Hepatocyte (in vitro differentiated cells): ENCODE measurements around the gene FFAR4. TPM values are rescaled to one million over a fixed set of nuclear protein-coding genes. Genes with fewer than 3 reads are reported as not detected.

Experiments
- DNase-seq: peaks from one replicate; pipeline ENCODE4 v3.0.0-alpha.2; 2016; ENCODE audit warnings: low spot score
- H2AFZ ChIP-seq: fragments of 200-600 bp; sonication (generic); 2 replicates; pipeline ENCODE4 v1.6.0; 2016; ENCODE audit warnings: antibody characterized with exemption, mild to moderate bottlenecking
- H3K27ac ChIP-seq: fragments of 200-600 bp; sonication (generic); 2 replicates; pipeline ENCODE4 v1.5.1; 2016; ENCODE audit warnings: mild to moderate bottlenecking
- H3K27me3 ChIP-seq: fragments of 200-600 bp; sonication (generic); 2 replicates; pipeline ENCODE4 v1.6.1; 2016
- H3K36me3 ChIP-seq: fragments of 200-600 bp; sonication (generic); replicated peaks from 2 replicates; pipeline ENCODE4 v1.5.1; 2016; ENCODE audit warnings: low read depth; ENCODE audit not compliant: insufficient read depth
- H3K4me1 ChIP-seq: fragments of 200-600 bp; sonication (generic); 2 replicates; pipeline ENCODE4 v1.5.1; 2016; ENCODE audit warnings: mild to moderate bottlenecking, moderate library complexity; ENCODE audit not compliant: insufficient read depth
- H3K4me2 ChIP-seq: fragments of 200-600 bp; sonication (generic); 2 replicates; pipeline ENCODE4 v1.6.0; 2016
- H3K4me3 ChIP-seq: fragments of 200-600 bp; sonication (generic); 2 replicates; pipeline ENCODE4 v1.5.1; 2016; ENCODE audit warnings: mild to moderate bottlenecking
- H3K79me2 ChIP-seq: fragments of 200-600 bp; sonication (generic); 2 replicates; pipeline ENCODE4 v1.6.0; 2017; ENCODE audit warnings: mild to moderate bottlenecking
- H3K9me2 ChIP-seq: fragments of 200-600 bp; sonication (generic); replicated peaks from 2 replicates; pipeline ENCODE4 v1.6.0; 2017; ENCODE audit warnings: mild to moderate bottlenecking; ENCODE audit not compliant: insufficient read depth
- H3K9me3 ChIP-seq: fragments of 200-600 bp; sonication (generic); 2 replicates; pipeline ENCODE4 v1.5.1; 2016; ENCODE audit warnings: low read depth, mild to moderate bottlenecking
- H4K20me1 ChIP-seq: fragments of 200-600 bp; sonication (generic); 2 replicates; pipeline ENCODE4 v1.6.0; 2016; ENCODE audit warnings: mild to moderate bottlenecking; ENCODE audit not compliant: insufficient read depth, poor library complexity, severe bottlenecking
- CTCF ChIP-seq: fragments of 200-600 bp; sonication (generic); IDR thresholded peaks from 2 replicates; pipeline ENCODE4 v1.5.1; 2016; ENCODE audit warnings: antibody characterized with exemption, mild to moderate bottlenecking; ENCODE audit not compliant: poor library complexity
- EZH2 ChIP-seq: fragments of 200-600 bp; sonication (generic); IDR thresholded peaks from 2 replicates; pipeline ENCODE4 v1.6.1; 2016; ENCODE audit warnings: antibody characterized with exemption, mild to moderate bottlenecking, borderline replicate concordance
- EZH2phosphoT487 ChIP-seq: fragments of 200-600 bp; sonication (generic); IDR thresholded peaks from one replicate; pipeline ENCODE4 v1.6.1; 2018; ENCODE audit warnings: antibody characterized with exemption, mild to moderate bottlenecking, low read depth, moderate library complexity; ENCODE audit not compliant: unreplicated experiment, severe bottlenecking
- WGBS: methylation state at CpG from one replicate; pipeline ENCODE4 v1.1.6; 2016; ENCODE audit warnings: low lambda C conversion rate; ENCODE audit errors: missing lambda C conversion rate; 5-methylcytosine and 5-hydroxymethylcytosine counted together
- polyA plus RNA-seq: library from polyadenylated mRNA; unstranded; fragments of >200 nt; fragmentation: Nextera tagmentation; extraction: Ambion mirVana; gene quantifications from 2 replicates; pipeline ENCODE4 v1.2.1, GENCODE V29; 2016
- total RNA-seq: library from RNA; depleted of rRNA; stranded (reverse); fragments of >200 nt; gene quantifications from 2 replicates; pipeline ENCODE4 v1.2.3, GENCODE V29; 2014

The FFAR4 gene
- total and polyA plus RNA-seq, 2 experiments from 2014 or later: 0.53 TPM; not detected in 1

GRCh38 chr10:93553482-93554315 is 12.8 kb upstream of the FFAR4 start:
- DNase-seq: no peak
- no peaks in the 10 kb centered on the region for H3K79me2 ChIP-seq
- H4K20me1 ChIP-seq: no peaks in the 10 kb centered on the region
- H3K27ac ChIP-seq: no peak overlapping the region
- H3K36me3 ChIP-seq: no peaks in the 10 kb centered on the region
- no peak overlapping the region for H2AFZ ChIP-seq
- H3K4me1 ChIP-seq: peaks cover 9% of the 10 kb centered on the region
- H3K27me3 ChIP-seq: no peaks in the 10 kb centered on the region
- 89% methylated on average over 8 of the region's 8 CpGs for WGBS
- H3K4me3 ChIP-seq: no peak overlapping the region
- H3K9me3 ChIP-seq: no peaks in the 10 kb centered on the region
- no peak for TF ChIP-seq EZH2phosphoT487
- no peak for TF ChIP-seq EZH2
- no peak for TF ChIP-seq CTCF
- no peak overlapping the region for H3K4me2 ChIP-seq
- no peaks in the 10 kb centered on the region for H3K9me2 ChIP-seq

- 89% methylated on average over 1 of the region's 1 CpG for WGBS
- Histone ChIP-seq H3K9me2 (no peaks in the 10 kb centered on the region), H2AFZ (no peak overlapping the region), H3K4me2 (no peak overlapping the region), H3K27me3 (no peaks in the 10 kb centered on the region), H3K27ac (no peak overlapping the region), H3K9me3 (no peaks in the 10 kb centered on the region), H3K36me3 (no peaks in the 10 kb centered on the region), H3K4me1 (peaks cover 9% of the 10 kb centered on the region), H3K79me2 (no peaks in the 10 kb centered on the region), H3K4me3 (no peak overlapping the region), H4K20me1 (no peaks in the 10 kb centered on the region)
- TF ChIP-seq CTCF (no peak), EZH2phosphoT487 (no peak), EZH2 (no peak)
- no peak for DNase-seq
Measured at GRCh38 chr10:93554316-93554663, 12.2 kb upstream of the FFAR4 start.

GRCh38 chr10:93554760-93555432 is 11.6 kb upstream of the FFAR4 start:
- H3K36me3 ChIP-seq: no peaks in the 10 kb centered on the region
- no peaks in the 10 kb centered on the region for H4K20me1 ChIP-seq
- TF ChIP-seq EZH2 (no peak), EZH2phosphoT487 (no peak), CTCF (peak; percentile 64)
- no peak overlapping the region for H3K4me3 ChIP-seq
- peaks cover 9% of the 10 kb centered on the region for H3K4me1 ChIP-seq
- no peaks in the 10 kb centered on the region for H3K27me3 ChIP-seq
- no peaks in the 10 kb centered on the region for H3K9me2 ChIP-seq
- peak overlapping the region; percentile 69 for H3K27ac ChIP-seq
- DNase-seq: peak; percentile 87
- no peaks in the 10 kb centered on the region for H3K79me2 ChIP-seq
- H3K4me2 ChIP-seq: no peak overlapping the region
- H3K9me3 ChIP-seq: no peaks in the 10 kb centered on the region
- peak overlapping the region; percentile 56 for H2AFZ ChIP-seq
- 36% methylated on average over 14 of the region's 14 CpGs for WGBS
